Ovary (tissue), 3 donors: ENCODE measurements around the gene CDCA4.

ENCODE experiments used
- CTCF ChIP-seq, 3 donors: fragments of 450-650 bp in 2 of 3; fragments of 200-600 bp in 1 of 3; IDR thresholded peaks; one replicate each; pipeline versions ENCODE4 v1.5.1 to v1.8.0; 2016 to 2022; ENCODE audit warnings: antibody characterized with exemption in 3 of 3, mild to moderate bottlenecking in 1 of 3
- POLR2A ChIP-seq: fragments of 450-650 bp; IDR thresholded peaks from one replicate; pipeline ENCODE4 v1.6.1; 2017; ENCODE audit warnings: antibody characterized with exemption, mild to moderate bottlenecking, moderate library complexity
- donor health status: DM: no; HTN: no; CAD: no.

- TF ChIP-seq CTCF (IDR thresholded peaks at IDR 0.05) = no peak
- no peak for TF ChIP-seq POLR2A
Observed at GRCh38 chr14:104968541-104969401, 52.1 kb downstream of the CDCA4 start.
